HG02852 (cell line): ENCODE results near the gene BABAM2.
"Not testable (repeated sequence)": the region's sequence is repeated elsewhere in the genome, so short reads cannot be mapped to it uniquely, and the experiment has no call there.

Experiments
- ATAC-seq: cut with Tn5 transposase; IDR thresholded peaks from one replicate; pipeline ENCODE4 v1.9.1; 2021; ENCODE audit warnings: mild to moderate bottlenecking, moderate library complexity; ENCODE audit not compliant: unreplicated experiment

The BABAM2 gene

GRCh38 chr2:27890146-27890923 lies at the start of gene BABAM2, which contains the start of gene RBKS:
Gene BABAM2, plus strand, starts transcription at chr2:27890729. Its CDS starts 3,828 bp downstream, at chr2:27894557.
Gene RBKS, minus strand, starts transcription at chr2:27890387. Its CDS starts 42 bp downstream, at chr2:27890345.
- ATAC-seq: peak; percentile 77

GRCh38 chr2:27842894-27843293 lies 47.6 kb upstream of the BABAM2 start:
- ATAC-seq: no peak

- ATAC-seq: no peak
Measured at GRCh38 chr2:27843992-27844391, 46.5 kb upstream of the BABAM2 start.

DNA sequence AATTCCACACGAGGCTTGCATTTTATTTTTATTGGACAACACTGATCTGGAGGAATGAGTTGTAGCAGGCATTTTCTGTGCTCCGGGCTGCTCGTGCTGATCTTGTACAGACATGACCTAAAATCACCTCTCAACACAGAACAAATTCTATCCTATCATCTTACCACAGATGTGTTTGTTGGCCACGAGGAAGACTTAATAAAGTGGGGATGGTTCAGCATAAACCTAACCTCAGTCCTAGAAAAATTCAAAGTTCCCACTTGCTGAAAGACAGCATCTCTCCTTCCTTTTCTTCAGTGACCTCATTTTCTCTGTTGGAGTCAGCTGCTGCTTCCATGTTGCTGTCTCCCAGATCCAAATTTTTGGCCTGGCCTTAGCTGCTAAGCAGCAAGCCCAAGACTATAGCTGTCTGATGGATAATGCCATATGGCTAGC lies 45.7 kb upstream of the BABAM2 start:
- ATAC-seq: no peak

DNA sequence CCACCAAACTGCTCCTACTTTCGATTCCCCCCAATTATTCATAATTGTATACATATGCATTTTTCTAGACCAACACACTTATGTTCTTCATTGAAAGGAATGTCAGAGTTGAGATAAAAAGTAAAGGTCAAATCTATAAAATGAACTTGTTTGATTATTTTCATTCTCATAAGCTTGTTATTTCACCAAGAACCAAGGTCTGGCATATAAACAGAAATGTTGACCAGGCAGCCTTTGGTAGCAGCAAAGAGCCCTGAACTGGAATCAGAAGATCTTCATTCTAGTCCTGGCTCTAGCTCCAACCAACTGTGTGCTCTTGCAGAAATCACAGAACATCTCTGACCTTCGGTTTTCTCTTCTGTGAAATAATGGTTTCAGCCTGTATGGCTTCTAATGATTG lies 43.2 kb upstream of the BABAM2 start:
- ATAC-seq: no peak

- no peak for ATAC-seq
Measured at GRCh38 chr2:27849558-27850205, 40.8 kb upstream of the BABAM2 start.

GRCh38 chr2:27852691-27853090 lies 37.8 kb upstream of the BABAM2 start:
- ATAC-seq: no peak

DNA sequence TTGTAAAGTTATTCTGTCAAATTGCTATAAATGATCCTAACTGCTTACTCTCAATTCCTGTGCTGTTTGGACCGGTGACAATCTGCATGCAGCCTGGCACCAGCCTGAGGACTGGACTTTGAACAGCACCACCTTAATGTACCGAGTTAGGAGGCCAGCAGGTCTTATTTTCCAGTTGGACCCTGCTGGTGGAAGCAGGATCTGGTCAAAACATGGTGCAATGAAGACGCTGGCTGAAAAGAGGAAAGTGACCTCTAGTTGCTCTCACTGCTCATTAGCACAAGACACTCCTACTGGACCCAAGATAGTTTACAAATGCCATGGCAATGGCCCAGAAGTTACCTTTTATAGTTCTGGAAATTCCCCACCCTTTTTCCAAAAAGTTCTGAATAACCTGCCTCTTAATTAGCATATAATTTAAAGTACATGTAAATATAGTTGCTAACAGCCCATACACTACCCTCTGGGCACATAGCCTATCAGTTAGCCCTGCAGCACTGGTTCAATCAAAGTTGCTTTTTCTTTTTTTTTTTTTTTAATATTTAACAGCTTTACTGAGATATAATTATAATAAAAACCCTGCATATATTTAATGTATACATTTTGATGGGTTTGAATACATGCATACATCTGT lies 36.2 kb upstream of the BABAM2 start:
- ATAC-seq: no peak

- no peak for ATAC-seq
Measured at GRCh38 chr2:27855476-27855875, 35.1 kb upstream of the BABAM2 start.

DNA sequence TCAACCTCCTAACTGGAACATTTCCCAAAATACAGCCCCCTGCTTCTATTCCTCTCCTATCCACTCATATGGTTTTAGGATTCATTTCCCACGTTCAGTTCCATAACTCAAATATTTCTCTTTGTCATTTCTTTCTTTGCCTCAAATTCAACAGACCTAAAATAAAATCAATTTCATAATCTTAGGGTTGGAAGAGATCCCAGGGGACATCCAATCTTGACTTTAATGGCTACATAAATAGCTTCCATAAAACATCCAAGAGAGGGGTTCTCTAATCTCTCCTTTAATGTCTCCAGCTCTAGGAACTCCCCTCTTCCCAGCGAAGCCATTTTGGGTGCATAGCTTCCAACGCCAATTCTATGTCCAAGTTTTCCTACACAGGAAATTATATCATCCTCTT lies 34.1 kb upstream of the BABAM2 start:
- no peak for ATAC-seq

DNA sequence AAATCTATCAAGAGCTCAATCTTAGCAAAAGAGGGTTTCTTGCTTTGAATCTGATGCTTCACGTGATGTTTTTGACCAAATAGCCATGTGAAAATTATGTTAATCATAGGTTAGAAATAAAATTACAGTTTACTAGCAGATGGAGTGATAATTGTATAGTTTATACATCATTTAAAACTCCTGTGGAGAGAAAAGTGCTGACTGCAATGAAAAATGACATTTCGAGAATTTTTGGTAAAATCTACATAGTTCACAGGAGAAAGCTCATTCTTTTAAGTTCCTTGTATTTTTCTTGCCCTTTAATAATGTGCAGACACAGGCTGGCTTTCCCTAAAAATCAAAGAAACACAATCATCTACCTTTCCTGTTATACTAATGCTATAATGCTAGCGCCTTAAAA lies 33.6 kb upstream of the BABAM2 start:
- ATAC-seq: no peak

- ATAC-seq: no peak
Measured at GRCh38 chr2:27857417-27858172, 32.9 kb upstream of the BABAM2 start.

DNA sequence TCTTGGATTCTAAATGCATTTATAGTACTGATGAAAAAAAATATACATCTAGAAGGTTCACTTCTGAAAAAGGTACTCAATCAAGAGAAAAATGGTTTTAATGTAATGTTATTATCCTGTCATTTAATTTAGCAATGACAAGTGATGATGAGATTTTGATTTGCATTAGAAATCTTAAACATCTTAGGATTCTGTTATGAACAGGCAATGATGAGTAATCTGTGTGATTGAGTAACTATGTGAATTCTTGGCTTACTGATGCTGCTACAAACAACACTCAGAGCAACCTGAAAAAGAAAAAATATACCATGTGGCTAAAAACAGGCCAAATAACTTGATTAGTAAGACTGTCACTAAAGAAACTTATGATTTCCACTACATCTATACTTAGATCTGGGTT lies 30.4 kb upstream of the BABAM2 start:
- no peak for ATAC-seq

- ATAC-seq: no peak
Measured at GRCh38 chr2:27863146-27863545, 27.4 kb upstream of the BABAM2 start.

GRCh38 chr2:27863955-27864354 lies 26.6 kb upstream of the BABAM2 start:
- ATAC-seq: not testable (repeated sequence)

- ATAC-seq: no peak
Measured at GRCh38 chr2:27866237-27866636, 24.3 kb upstream of the BABAM2 start.

DNA sequence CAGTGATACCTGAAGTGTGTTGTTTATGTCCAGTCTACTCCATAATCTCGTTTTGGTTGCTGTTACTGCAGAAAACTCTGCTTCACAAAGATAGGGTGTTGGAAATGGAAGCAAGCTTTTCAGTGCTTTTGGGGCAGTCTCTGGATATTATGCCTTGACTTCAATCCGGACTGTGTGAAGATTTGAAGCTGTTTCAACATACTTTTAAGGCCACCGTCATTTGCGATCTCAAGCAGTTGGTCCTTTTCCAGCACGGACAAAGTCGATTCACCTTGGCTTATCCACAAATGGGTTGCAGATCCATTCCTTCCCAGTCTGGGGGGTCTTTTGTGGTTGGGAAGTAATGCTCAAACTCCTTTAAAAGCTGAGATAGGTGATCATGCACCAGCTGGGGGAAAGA lies 20.8 kb upstream of the BABAM2 start:
- no peak for ATAC-seq

- no peak for ATAC-seq
Measured at GRCh38 chr2:27870724-27871123, 19.8 kb upstream of the BABAM2 start.

- no peak for ATAC-seq
Measured at GRCh38 chr2:27871802-27872201, 18.7 kb upstream of the BABAM2 start.

DNA sequence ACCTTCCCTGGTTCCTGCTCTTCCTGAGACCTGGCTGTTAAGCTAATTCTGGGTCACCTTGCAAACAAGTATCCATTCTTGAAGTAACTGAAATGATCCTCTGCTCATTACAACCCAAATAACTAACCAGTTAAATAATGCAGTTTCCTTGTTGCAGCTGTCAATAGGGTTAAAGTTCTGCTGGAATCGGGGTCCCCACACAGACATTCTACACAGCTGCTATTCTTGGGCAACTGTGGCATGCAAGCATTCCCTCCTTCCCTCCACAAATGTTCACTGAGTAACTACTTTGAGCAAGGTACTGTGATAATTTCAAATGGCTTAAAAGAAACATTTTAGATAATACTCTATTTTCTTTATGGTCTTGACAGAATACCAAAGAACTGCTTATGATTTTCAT lies 17.4 kb upstream of the BABAM2 start:
- ATAC-seq: no peak
